GM12874 (cell line): ENCODE measurements around the gene WNK2.

Experiments
- CTCF ChIP-seq: IDR thresholded peaks from 2 replicates; pipeline ENCODE4 v1.5.1; 2011; ENCODE audit warnings: low read depth, mild to moderate bottlenecking, control low read depth, low read length, moderate library complexity; ENCODE audit not compliant: insufficient read depth

WNK2 gene

GRCh38 chr9:93286252-93287188, 102.6 kb downstream of the WNK2 start:
- TF ChIP-seq CTCF: no peak

- no peak for TF ChIP-seq CTCF
Observed at GRCh38 chr9:93287189-93287552, 103.2 kb downstream of the WNK2 start.

- TF ChIP-seq CTCF: no peak
Observed at GRCh38 chr9:93287593-93287992, 103.7 kb downstream of the WNK2 start.

- TF ChIP-seq CTCF: no peak
Observed at GRCh38 chr9:93288341-93288740, 104.4 kb downstream of the WNK2 start.

GRCh38 chr9:93288891-93289883, 105.2 kb downstream of the WNK2 start:
- no peak for TF ChIP-seq CTCF

GRCh38 chr9:93290495-93291434, 106.8 kb downstream of the WNK2 start:
- TF ChIP-seq CTCF: no peak
